ENCODE measurements around the gene MAP1A.
"Not testable (repeated sequence)": the region's sequence is repeated elsewhere in the genome, so short reads cannot be mapped to it uniquely, and the experiment has no call there.

DNA sequence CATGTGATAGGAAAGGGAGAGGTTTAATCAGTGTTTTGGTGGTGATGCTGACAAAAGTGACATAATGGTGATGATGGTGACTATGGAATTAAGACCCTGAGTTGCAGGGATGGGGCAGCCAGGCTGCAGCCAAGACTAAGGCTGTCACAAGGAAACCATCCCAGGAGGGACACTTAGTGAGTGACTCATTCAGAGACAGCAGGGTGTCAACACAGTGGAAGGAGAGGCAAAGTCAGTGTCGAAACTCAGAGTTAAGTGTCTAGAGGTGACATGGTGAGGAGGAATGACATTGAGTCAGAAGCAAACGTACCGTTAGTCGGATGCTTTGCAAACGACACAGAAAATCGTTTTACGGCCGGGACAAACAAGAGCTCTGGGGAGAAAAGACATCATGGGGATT is 46.4 kb downstream of the MAP1A start:
- not testable (repeated sequence) for TF ChIP-seq CTCF, POLR2AphosphoS5, POLR2A (IDR thresholded peaks at IDR 0.05)
